ENCODE data around the gene NRXN3. TPM values are rescaled to one million over a fixed set of nuclear protein-coding genes. Genes with fewer than 3 reads are reported as not detected.

The NRXN3 gene
- total RNA-seq, 1 experiment from 2014 or later, result 1.1 TPM

DNA sequence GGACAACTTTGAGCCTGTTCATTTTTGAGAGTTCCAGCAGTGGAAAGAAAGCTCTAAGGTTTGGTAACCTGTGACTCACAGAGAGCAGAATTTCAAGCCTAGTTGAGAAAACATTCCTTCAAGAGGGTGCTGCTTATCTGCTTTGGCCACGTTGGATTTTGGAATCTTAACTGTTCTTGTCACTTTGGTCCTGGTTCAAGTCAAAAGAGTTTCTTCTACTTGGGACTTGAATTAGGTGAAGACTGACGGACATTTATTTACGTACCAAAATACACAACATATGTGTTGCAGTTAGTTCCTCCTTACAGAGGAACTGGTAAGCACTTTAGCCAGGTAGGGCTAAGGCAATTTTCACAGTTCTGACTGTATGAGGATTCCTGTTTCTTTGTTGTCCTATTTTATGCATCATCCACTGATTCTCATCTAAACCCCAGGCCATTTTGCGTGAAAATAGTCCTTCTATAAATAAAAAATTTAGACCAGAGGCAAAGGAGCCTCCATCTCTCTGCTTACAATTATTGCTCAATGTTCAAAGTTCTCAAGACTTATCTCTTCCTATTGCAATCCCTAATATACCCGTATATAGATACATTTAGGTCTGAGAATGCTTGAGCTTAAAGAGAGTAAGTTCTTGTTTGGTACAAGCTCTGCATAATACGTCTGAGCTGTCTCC is 1460.3 kb downstream of the NRXN3 start:
- H3K9me2 ChIP-seq (replicated peaks; ENCODE audit: low read length), result no peaks in the 10 kb centered on the region
- intact Hi-C loops (cut with micrococcal nuclease), result no loop called here
- H3K27ac ChIP-seq (ENCODE audit: low read length), result no peak overlapping the region
- no peak overlapping the region for H3K4me2 ChIP-seq (ENCODE audit: low read length)
- H3K9me3 ChIP-seq (ENCODE audit: low read length), result no peaks in the 10 kb centered on the region
- TF ChIP-seq CTCF (conservative IDR thresholded peaks at IDR 0.05; ENCODE audit: low read depth, low read length) (no peak), EZH2 (IDR thresholded peaks at IDR 0.05; ENCODE audit: low read length, unreplicated experiment) (no peak), EZH2phosphoT487 (IDR thresholded peaks at IDR 0.05; ENCODE audit: borderline replicate concordance, low read length) (no peak)
- BruUV-seq (replicated peaks), result no TSS peak
- H3K36me3 ChIP-seq (ENCODE audit: low read depth, low read length), result no peaks in the 10 kb centered on the region
- no peaks in the 10 kb centered on the region for H4K20me1 ChIP-seq (ENCODE audit: low read length)
- H3K27me3 ChIP-seq (ENCODE audit: low read length), result no peaks in the 10 kb centered on the region
- H3K4me1 ChIP-seq (ENCODE audit: insufficient read depth, low read length), result no peaks in the 10 kb centered on the region
- ATAC-seq (no peak), DNase-seq (no peak)
- no peak overlapping the region for H3K9ac ChIP-seq (ENCODE audit: low read length)
- POLR2A ChIA-PET (ENCODE audit: unreplicated experiment), result no interaction called here
- no peaks in the 10 kb centered on the region for H3K79me2 ChIP-seq (ENCODE audit: low read length)
- no peaks in the 10 kb centered on the region for H3F3A ChIP-seq (ENCODE audit: low read length, unreplicated experiment)
- no peak overlapping the region for H2AFZ ChIP-seq (ENCODE audit: low read length)
- H3K4me3 ChIP-seq (ENCODE audit: low read length), result no peak overlapping the region
- CTCF ChIA-PET, result no interaction called here

GRCh38 chr14:79631276-79631675 is 1461.1 kb downstream of the NRXN3 start:
- Histone ChIP-seq H3K9me2 (replicated peaks; ENCODE audit: low read length) (no peaks in the 10 kb centered on the region), H3K9me3 (ENCODE audit: low read length) (peaks cover 2% of the 10 kb centered on the region; the same call in 1 of the 2 replicates), H3K4me2 (ENCODE audit: low read length) (no peak overlapping the region), H3K4me3 (ENCODE audit: low read length) (no peak overlapping the region), H2AFZ (ENCODE audit: low read length) (no peak overlapping the region), H3K36me3 (ENCODE audit: low read depth, low read length) (no peaks in the 10 kb centered on the region), H3K27ac (ENCODE audit: low read length) (no peak overlapping the region), H3K9ac (ENCODE audit: low read length) (no peak overlapping the region), H3K79me2 (ENCODE audit: low read length) (no peaks in the 10 kb centered on the region), H3K4me1 (ENCODE audit: insufficient read depth, low read length) (no peaks in the 10 kb centered on the region), H3F3A (ENCODE audit: low read length, unreplicated experiment) (no peaks in the 10 kb centered on the region), H3K27me3 (ENCODE audit: low read length) (no peaks in the 10 kb centered on the region), H4K20me1 (ENCODE audit: low read length) (no peaks in the 10 kb centered on the region)
- TF ChIP-seq CTCF (conservative IDR thresholded peaks at IDR 0.05; ENCODE audit: low read depth, low read length) (no peak), EZH2 (IDR thresholded peaks at IDR 0.05; ENCODE audit: low read length, unreplicated experiment) (no peak), EZH2phosphoT487 (IDR thresholded peaks at IDR 0.05; ENCODE audit: borderline replicate concordance, low read length) (no peak)
- ATAC-seq (no peak), DNase-seq (no peak)
- ChIA-PET POLR2A (ENCODE audit: unreplicated experiment) (no interaction called here), CTCF (no interaction called here)
- no TSS peak for BruUV-seq (replicated peaks)
- intact Hi-C loops (cut with micrococcal nuclease), result no loop called here

DNA sequence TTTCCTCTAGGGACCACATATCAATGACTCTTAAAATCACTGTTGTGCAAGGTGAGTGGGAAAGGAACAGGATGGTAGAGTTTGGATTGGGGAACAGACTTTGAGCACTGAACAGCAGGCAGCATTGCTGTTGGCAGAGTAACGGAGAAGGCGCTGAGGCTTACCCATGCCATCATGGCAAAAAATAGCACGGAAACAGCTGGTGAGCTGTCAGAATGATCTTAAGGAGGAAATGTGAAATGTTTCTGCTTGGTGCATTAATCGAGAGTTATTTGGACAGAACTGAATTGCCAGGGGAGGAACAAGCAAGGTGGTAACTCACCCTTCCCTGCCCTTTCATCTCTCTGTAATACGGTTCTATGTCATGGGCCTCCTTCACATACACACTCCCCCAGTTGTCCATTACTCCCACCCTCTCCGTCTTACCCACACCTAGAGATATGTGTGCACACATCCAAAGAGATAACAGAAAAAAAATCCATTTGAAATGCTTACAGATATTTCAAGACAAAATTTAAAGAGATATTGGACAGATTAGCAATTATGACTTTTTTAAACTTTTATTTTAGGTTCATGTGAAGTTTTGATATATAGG is 1468.6 kb downstream of the NRXN3 start:
- Histone ChIP-seq H3K79me2 (ENCODE audit: low read length) (no peaks in the 10 kb centered on the region), H3K4me3 (ENCODE audit: low read length) (no peak overlapping the region), H3F3A (ENCODE audit: low read length, unreplicated experiment) (no peaks in the 10 kb centered on the region), H4K20me1 (ENCODE audit: low read length) (no peaks in the 10 kb centered on the region), H3K9me3 (ENCODE audit: low read length) (peaks cover 2% of the 10 kb centered on the region; the same call in 1 of the 2 replicates), H2AFZ (ENCODE audit: low read length) (no peak overlapping the region), H3K4me2 (ENCODE audit: low read length) (no peak overlapping the region), H3K27me3 (ENCODE audit: low read length) (no peaks in the 10 kb centered on the region), H3K27ac (ENCODE audit: low read length) (no peak overlapping the region), H3K9me2 (replicated peaks; ENCODE audit: low read length) (no peaks in the 10 kb centered on the region), H3K4me1 (ENCODE audit: insufficient read depth, low read length) (no peaks in the 10 kb centered on the region), H3K9ac (ENCODE audit: low read length) (no peak overlapping the region), H3K36me3 (ENCODE audit: low read depth, low read length) (no peaks in the 10 kb centered on the region)
- ATAC-seq (no peak), DNase-seq (no peak)
- intact Hi-C loops (cut with micrococcal nuclease), result no loop called here
- BruUV-seq (replicated peaks), result no TSS peak
- ChIA-PET CTCF (no interaction called here), POLR2A (ENCODE audit: unreplicated experiment) (no interaction called here)
- TF ChIP-seq CTCF (conservative IDR thresholded peaks at IDR 0.05; ENCODE audit: low read depth, low read length) (no peak), EZH2phosphoT487 (IDR thresholded peaks at IDR 0.05; ENCODE audit: borderline replicate concordance, low read length) (no peak), EZH2 (IDR thresholded peaks at IDR 0.05; ENCODE audit: low read length, unreplicated experiment) (no peak)
